HFFc6 (cell line): Measurements from ENCODE around the gene SH3RF3. TPM values are rescaled to one million over a fixed set of nuclear protein-coding genes. Genes with fewer than 3 reads are reported as not detected.

Experiments
- DNase-seq: peaks from one replicate; pipeline ENCODE4 v3.0.0-alpha.2; 2018
- H3K27ac Mint-ChIP-seq: 2 replicates; pipeline ENCODE4 v1.8.0; 2020; ENCODE audit warnings: mild to moderate bottlenecking, mixed read lengths
- H3K27me3 Mint-ChIP-seq: 2 replicates; pipeline ENCODE4 v1.8.0; 2021; ENCODE audit warnings: mild to moderate bottlenecking, moderate library complexity, mixed read lengths; ENCODE audit not compliant: insufficient read depth
- H3K36me3 Mint-ChIP-seq: 2 replicates; pipeline ENCODE4 v1.8.0; 2021; ENCODE audit warnings: low read depth, mixed read lengths
- H3K4me1 Mint-ChIP-seq: 2 replicates; pipeline ENCODE4 v1.8.0; 2020; ENCODE audit warnings: low read depth, mixed read lengths
- H3K4me3 Mint-ChIP-seq: 2 replicates; pipeline ENCODE4 v1.8.0; 2020; ENCODE audit warnings: mild to moderate bottlenecking, moderate library complexity, mixed read lengths
- H3K9me3 Mint-ChIP-seq: 2 replicates; pipeline ENCODE4 v1.8.0; 2020; ENCODE audit warnings: mild to moderate bottlenecking, mixed read lengths
- CTCF ChIP-seq: fragments of 200-600 bp; sonication (generic); IDR thresholded peaks from 2 replicates; pipeline ENCODE4 v1.5.0; 2021; ENCODE audit warnings: antibody characterized with exemption, mild to moderate bottlenecking
- total RNA-seq, 6 experiments: library from RNA; stranded (reverse); fragmentation: NEBNext Ultra II Directional; extraction: Animal tissue kit (Norgen Biotek cat#: 25700); gene quantifications; 2 replicates in 1 of 6; 3 replicates in 5 of 6; pipeline ENCODE4 v1.2.3, GENCODE V29; 2021

The SH3RF3 gene
- total RNA-seq, 6 experiments from 2014 or later = 2.4 to 4.4 (median 3.7) TPM

- H3K9me3 Mint-ChIP-seq = no peaks in the 10 kb centered on the region
- H3K36me3 Mint-ChIP-seq = peaks cover 5% of the 10 kb centered on the region; the same call in 1 of the 2 replicates
- H3K4me3 Mint-ChIP-seq = no peak overlapping the region
- H3K27me3 Mint-ChIP-seq = peaks cover 8% of the 10 kb centered on the region; the same call in 1 of the 2 replicates
- no peak for DNase-seq
- no peak for TF ChIP-seq CTCF
- H3K4me1 Mint-ChIP-seq = peaks cover 36% of the 10 kb centered on the region
- H3K27ac Mint-ChIP-seq = no peak overlapping the region
Observed at GRCh38 chr2:109343460-109343859, 214.5 kb downstream of the SH3RF3 start.

- no peak overlapping the region for H3K4me3 Mint-ChIP-seq
- peaks cover 27% of the 10 kb centered on the region for H3K4me1 Mint-ChIP-seq
- H3K36me3 Mint-ChIP-seq = peaks cover 5% of the 10 kb centered on the region; the same call in 1 of the 2 replicates
- H3K9me3 Mint-ChIP-seq = no peaks in the 10 kb centered on the region
- TF ChIP-seq CTCF = no peak
- H3K27me3 Mint-ChIP-seq = 0 out of 2 replicates have a peak, but pooled peaks cover 3% of the 10 kb centered on the region
- no peak overlapping the region for H3K27ac Mint-ChIP-seq
- no peak for DNase-seq
Observed at GRCh38 chr2:109344270-109344805, 215.3 kb downstream of the SH3RF3 start.

GRCh38 chr2:109345091-109345490 lies 216.1 kb downstream of the SH3RF3 start:
- Mint-ChIP-seq H3K4me1 (peaks cover 19% of the 10 kb centered on the region), H3K4me3 (no peak overlapping the region), H3K36me3 (peaks cover 5% of the 10 kb centered on the region; the same call in 1 of the 2 replicates), H3K9me3 (no peaks in the 10 kb centered on the region), H3K27ac (no peak overlapping the region), H3K27me3 (0 out of 2 replicates have a peak, but pooled peaks cover 3% of the 10 kb centered on the region)
- no peak for DNase-seq
- TF ChIP-seq CTCF = no peak

- H3K4me1 Mint-ChIP-seq = peaks cover 19% of the 10 kb centered on the region
- no peak overlapping the region for H3K4me3 Mint-ChIP-seq
- H3K9me3 Mint-ChIP-seq = no peaks in the 10 kb centered on the region
- H3K27me3 Mint-ChIP-seq = 0 out of 2 replicates have a peak, but pooled peaks cover 3% of the 10 kb centered on the region
- TF ChIP-seq CTCF = no peak
- H3K27ac Mint-ChIP-seq = no peak overlapping the region
- no peak for DNase-seq
- no peaks in the 10 kb centered on the region for H3K36me3 Mint-ChIP-seq
Observed at GRCh38 chr2:109345653-109346480, 216.9 kb downstream of the SH3RF3 start.

- H3K4me3 Mint-ChIP-seq = no peak overlapping the region
- H3K4me1 Mint-ChIP-seq = peaks cover 19% of the 10 kb centered on the region
- no peaks in the 10 kb centered on the region for H3K36me3 Mint-ChIP-seq
- 0 out of 2 replicates have a peak, but pooled peaks cover 3% of the 10 kb centered on the region for H3K27me3 Mint-ChIP-seq
- TF ChIP-seq CTCF = no peak
- no peak for DNase-seq
- no peaks in the 10 kb centered on the region for H3K9me3 Mint-ChIP-seq
- no peak overlapping the region for H3K27ac Mint-ChIP-seq
Observed at GRCh38 chr2:109346601-109347228, 217.7 kb downstream of the SH3RF3 start.
